Measurements from ENCODE around the gene MYO15A. TPM values are rescaled to one million over a fixed set of nuclear protein-coding genes. Genes with fewer than 3 reads are reported as not detected.

The MYO15A gene
- total and polyA plus RNA-seq, 8 donors, result 0.31 to 10.5 (median 0.50) TPM; not detected in 1

DNA sequence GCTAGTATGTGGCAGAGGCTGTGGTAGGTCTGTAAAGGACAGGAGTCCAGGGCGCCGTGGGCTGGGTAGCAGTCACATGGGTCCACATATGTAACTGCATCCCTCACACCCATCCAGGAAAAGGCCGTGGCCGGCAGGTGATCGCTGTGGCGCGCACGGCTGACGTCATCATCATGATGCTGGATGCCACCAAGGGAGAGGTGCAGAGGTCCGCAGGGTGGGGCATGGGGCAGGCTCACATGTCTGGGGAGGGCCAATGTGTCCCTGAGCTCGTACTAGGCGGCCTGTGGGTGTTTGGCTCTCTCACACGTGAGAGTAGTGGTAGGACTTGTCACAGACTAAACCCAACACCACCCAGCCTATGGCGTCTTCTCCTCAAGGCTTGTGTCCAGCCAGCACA, 9.0 kb upstream of the MYO15A start:
- no peak for DNase-seq
- Histone ChIP-seq H3K4me3 (no peak overlapping the region), H3K27ac (no peak overlapping the region), H3K27me3 (no peaks in the 10 kb centered on the region), H3K4me1 (no peaks in the 10 kb centered on the region), H3K9me3 (no peaks in the 10 kb centered on the region), H3K36me3 (peaks cover 37 to 96% (median 92%) of the 10 kb centered on the region in 4 donors)
- WGBS, 5 donors, result 92 to 95% (median 93%) methylated on average over 12 to 14 of the region's 14 CpGs
- intact Hi-C loops (cut with DNase I; ENCODE audit: low total_unique reads), result no loop called here
- TF ChIP-seq, protein P1, sequence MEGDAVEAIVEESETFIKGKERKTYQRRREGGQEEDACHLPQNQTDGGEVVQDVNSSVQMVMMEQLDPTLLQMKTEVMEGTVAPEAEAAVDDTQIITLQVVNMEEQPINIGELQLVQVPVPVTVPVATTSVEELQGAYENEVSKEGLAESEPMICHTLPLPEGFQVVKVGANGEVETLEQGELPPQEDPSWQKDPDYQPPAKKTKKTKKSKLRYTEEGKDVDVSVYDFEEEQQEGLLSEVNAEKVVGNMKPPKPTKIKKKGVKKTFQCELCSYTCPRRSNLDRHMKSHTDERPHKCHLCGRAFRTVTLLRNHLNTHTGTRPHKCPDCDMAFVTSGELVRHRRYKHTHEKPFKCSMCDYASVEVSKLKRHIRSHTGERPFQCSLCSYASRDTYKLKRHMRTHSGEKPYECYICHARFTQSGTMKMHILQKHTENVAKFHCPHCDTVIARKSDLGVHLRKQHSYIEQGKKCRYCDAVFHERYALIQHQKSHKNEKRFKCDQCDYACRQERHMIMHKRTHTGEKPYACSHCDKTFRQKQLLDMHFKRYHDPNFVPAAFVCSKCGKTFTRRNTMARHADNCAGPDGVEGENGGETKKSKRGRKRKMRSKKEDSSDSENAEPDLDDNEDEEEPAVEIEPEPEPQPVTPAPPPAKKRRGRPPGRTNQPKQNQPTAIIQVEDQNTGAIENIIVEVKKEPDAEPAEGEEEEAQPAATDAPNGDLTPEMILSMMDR (IDR thresholded peaks at IDR 0.05), result no peak

DNA sequence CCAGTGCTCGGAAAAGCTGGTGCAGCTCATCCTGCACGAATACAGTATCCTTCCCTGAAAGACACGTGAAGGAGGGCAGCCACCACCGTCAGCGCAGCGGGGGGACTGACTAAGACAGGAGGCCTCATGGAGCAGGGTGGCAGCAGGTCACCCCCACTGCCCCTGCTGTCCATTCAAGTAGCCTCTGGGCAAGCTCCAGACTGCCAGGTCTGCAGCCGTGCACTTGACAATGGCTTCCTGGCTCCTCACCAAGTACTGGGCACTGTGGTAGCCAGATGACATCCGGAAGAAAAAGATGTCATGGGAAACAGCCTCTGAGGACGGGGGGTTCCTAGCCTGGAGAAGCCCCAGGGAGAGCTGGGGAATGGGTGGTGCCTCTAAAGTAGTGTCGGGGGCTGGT, 7.9 kb upstream of the MYO15A start:
- DNase-seq, result no peak
- H3K27ac ChIP-seq, result no peak overlapping the region
- TF ChIP-seq POLR2AphosphoS5 (IDR thresholded peaks at IDR 0.05) (no peak), EP300 (IDR thresholded peaks at IDR 0.05) (no peak), POLR2A (IDR thresholded peaks at IDR 0.05) (no peak)
- TF ChIP-seq, protein P1 (IDR thresholded peaks at IDR 0.05), result no peak
- H3K36me3 ChIP-seq, result peaks cover 33 to 97% (median 92%) of the 10 kb centered on the region in 4 donors
- H3K4me3 ChIP-seq, result no peak overlapping the region
- intact Hi-C loops (cut with DNase I; ENCODE audit: low total_unique reads), result no loop called here
- H3K9me3 ChIP-seq, result no peaks in the 10 kb centered on the region
- 85 to 89% (median 87%) methylated on average over 9 to 10 of the region's 10 CpGs for WGBS, 5 donors
- no peaks in the 10 kb centered on the region for H3K4me1 ChIP-seq
- no peaks in the 10 kb centered on the region for H3K27me3 ChIP-seq

DNA sequence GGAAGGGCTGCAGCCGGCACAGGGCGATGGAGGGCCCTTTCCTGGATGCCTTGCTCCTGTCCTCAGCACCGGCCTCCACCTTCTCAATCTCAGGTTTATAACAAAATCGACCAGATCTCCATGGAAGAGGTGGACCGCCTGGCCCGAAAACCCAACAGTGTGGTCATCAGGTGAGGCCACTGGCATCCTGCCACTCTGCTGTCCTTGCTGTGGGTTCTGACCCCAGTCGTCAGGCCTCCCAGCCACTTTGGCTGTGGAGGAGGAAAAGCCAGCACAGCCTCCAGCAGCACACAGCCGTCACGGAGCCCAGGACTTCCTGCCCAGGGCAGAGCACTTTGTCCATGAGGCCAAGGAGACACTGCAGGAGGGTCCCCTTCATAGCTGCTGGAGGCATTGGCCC, 6.7 kb upstream of the MYO15A start:
- Histone ChIP-seq H3K4me3 (no peak overlapping the region), H3K27me3 (no peaks in the 10 kb centered on the region), H3K9me3 (no peaks in the 10 kb centered on the region), H3K36me3 (peaks cover 35 to 97% (median 92%) of the 10 kb centered on the region in 4 donors), H3K4me1 (no peaks in the 10 kb centered on the region), H3K27ac (no peak overlapping the region)
- DNase-seq, result no peak
- WGBS, 5 donors, result 85 to 92% (median 88%) methylated on average over 3 to 9 of the region's 9 CpGs
- intact Hi-C loops (cut with DNase I; ENCODE audit: low total_unique reads), result no loop called here
- TF ChIP-seq POLR2A (IDR thresholded peaks at IDR 0.05), result no peak
- TF ChIP-seq POLR2AphosphoS5 (IDR thresholded peaks at IDR 0.05), result no peak
- TF ChIP-seq EP300 (IDR thresholded peaks at IDR 0.05), result no peak
- TF ChIP-seq, protein P1 (IDR thresholded peaks at IDR 0.05), result no peak

DNA sequence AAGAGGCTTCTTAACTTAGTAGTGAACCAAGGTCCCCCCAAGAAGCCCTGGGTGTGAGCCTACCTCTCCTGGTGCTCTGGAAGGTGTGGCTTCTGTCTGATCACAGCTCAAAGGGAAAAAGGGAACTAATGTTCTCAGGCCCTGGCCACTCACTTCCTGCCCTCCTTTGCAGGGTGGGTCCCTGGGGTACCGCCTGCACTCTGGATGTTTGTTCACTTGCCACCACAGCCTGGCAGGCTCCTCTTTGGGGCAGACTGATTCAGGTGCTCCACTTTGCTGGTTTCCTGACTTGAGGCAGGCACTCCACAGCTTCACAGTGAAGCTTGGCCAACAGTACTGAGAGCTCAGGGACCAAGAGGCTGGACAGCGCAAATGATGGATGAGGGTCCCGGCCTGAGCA, 5.9 kb upstream of the MYO15A start:
- Histone ChIP-seq H3K27me3 (no peaks in the 10 kb centered on the region), H3K4me3 (no peak overlapping the region), H3K36me3 (peaks cover 38 to 97% (median 92%) of the 10 kb centered on the region in 4 donors), H3K4me1 (no peaks in the 10 kb centered on the region), H3K9me3 (no peaks in the 10 kb centered on the region), H3K27ac (no peak overlapping the region)
- intact Hi-C loops (cut with DNase I; ENCODE audit: low total_unique reads), result no loop called here
- DNase-seq, result no peak
- WGBS, 5 donors, result 57 to 87% (median 80%) methylated on average over 1 to 3 of the region's 3 CpGs
- TF ChIP-seq, protein P1 (IDR thresholded peaks at IDR 0.05), result no peak
- TF ChIP-seq POLR2AphosphoS5 (IDR thresholded peaks at IDR 0.05) (no peak), EP300 (IDR thresholded peaks at IDR 0.05) (no peak), POLR2A (IDR thresholded peaks at IDR 0.05) (no peak)

Data from stomach (tissue), 9 donors.